GM18505 (cell line): ENCODE results near the gene PIGP.

ENCODE experiments used
- ATAC-seq: cut with Tn5 transposase; IDR thresholded peaks from one replicate; pipeline ENCODE4 v1.9.1; 2021; ENCODE audit not compliant: unreplicated experiment
- POLR2A ChIP-seq: IDR thresholded peaks from 4 replicates; pipeline ENCODE4 v1.6.1; 2011; ENCODE audit warnings: borderline replicate concordance; ENCODE audit not compliant: insufficient read depth, insufficient read length; ENCODE audit errors: extremely low read depth

Gene PIGP

GRCh38 chr21:37085726-37086125 lies 12.9 kb upstream of the PIGP start:
- ATAC-seq = no peak
- TF ChIP-seq POLR2A = no peak

GRCh38 chr21:37082856-37083528 lies 10.1 kb upstream of the PIGP start:
- TF ChIP-seq POLR2A = no peak
- ATAC-seq = no peak

- ATAC-seq = no peak
- no peak for TF ChIP-seq POLR2A
Measured at GRCh38 chr21:37082375-37082774, 9.5 kb upstream of the PIGP start.

- no peak for TF ChIP-seq POLR2A
- ATAC-seq = no peak
Measured at GRCh38 chr21:37079211-37079824, 6.4 kb upstream of the PIGP start.

GRCh38 chr21:37077403-37077802 lies 4.5 kb upstream of the PIGP start:
- no peak for TF ChIP-seq POLR2A
- no peak for ATAC-seq

GRCh38 chr21:37076087-37076850 lies 3.4 kb upstream of the PIGP start:
- TF ChIP-seq POLR2A = no peak
- ATAC-seq = no peak

GRCh38 chr21:37075214-37075770 lies 2.4 kb upstream of the PIGP start:
- no peak for ATAC-seq
- no peak for TF ChIP-seq POLR2A

GRCh38 chr21:37074546-37074945 lies 1.7 kb upstream of the PIGP start:
- TF ChIP-seq POLR2A = no peak
- no peak for ATAC-seq

GRCh38 chr21:37074197-37074510 lies 1.3 kb upstream of the PIGP start:
- TF ChIP-seq POLR2A = no peak
- no peak for ATAC-seq

GRCh38 chr21:37073417-37074196 lies 736 bp upstream of the PIGP start:
- ATAC-seq = peak; percentile 19
- no peak for TF ChIP-seq POLR2A

GRCh38 chr21:37072274-37072987 lies 440 bp downstream of the PIGP start:
- peak; percentile 42 for ATAC-seq
- TF ChIP-seq POLR2A = peak; percentile 52

- ATAC-seq = no peak
- TF ChIP-seq POLR2A = no peak
Measured at GRCh38 chr21:37071561-37072273, 1.2 kb downstream of the PIGP start.
